Astrocyte (in vitro differentiated cells and primary cell): ENCODE results near the gene MT1M. TPM values are rescaled to one million over a fixed set of nuclear protein-coding genes. Genes with fewer than 3 reads are reported as not detected.

Experiments
- DNase-seq: peaks from one replicate; pipeline ENCODE4 v3.0.0-alpha.2; 2010; ENCODE audit warnings: low read depth
- FAIRE-seq: peaks from 2 replicates; lab custom pipeline; 2011; peaks lifted over from hg19 to GRCh38; lab: Jason Lieb, UNC
- H2AFZ ChIP-seq: 2 replicates; pipeline ENCODE4 v1.6.0; 2012; ENCODE audit warnings: low read depth, low read length, inconsistent platforms
- H3K27ac ChIP-seq: 2 replicates; pipeline ENCODE4 v1.5.1; 2011; ENCODE audit warnings: low read depth, low read length, inconsistent platforms
- H3K27me3 ChIP-seq: 2 replicates; pipeline ENCODE4 v1.6.0; 2011; ENCODE audit warnings: low read length, inconsistent platforms; ENCODE audit not compliant: insufficient read depth
- H3K36me3 ChIP-seq: 2 replicates; pipeline ENCODE4 v1.5.1; 2011; ENCODE audit warnings: low read length, inconsistent platforms; ENCODE audit not compliant: insufficient read depth
- H3K4me1 ChIP-seq: 2 replicates; pipeline ENCODE4 v1.5.1; 2011; ENCODE audit warnings: low read length, inconsistent platforms; ENCODE audit not compliant: insufficient read depth
- H3K4me2 ChIP-seq: 2 replicates; pipeline ENCODE4 v1.6.0; 2012; ENCODE audit warnings: low read length, inconsistent platforms
- H3K4me3 ChIP-seq: 2 replicates; pipeline ENCODE4 v1.5.1; 2011; ENCODE audit warnings: low read depth, mild to moderate bottlenecking, low read length, inconsistent platforms; ENCODE audit not compliant: insufficient read depth
- H3K79me2 ChIP-seq: 2 replicates; pipeline ENCODE4 v1.6.0; 2012; ENCODE audit warnings: mild to moderate bottlenecking, low read length, inconsistent platforms; ENCODE audit not compliant: insufficient read depth
- H3K9ac ChIP-seq: 2 replicates; pipeline ENCODE4 v1.6.0; 2012; ENCODE audit warnings: mild to moderate bottlenecking, low read length, inconsistent platforms
- H3K9me3 ChIP-seq: 2 replicates; pipeline ENCODE4 v1.5.1; 2012; ENCODE audit warnings: low read depth, mild to moderate bottlenecking, low read length, inconsistent platforms; ENCODE audit not compliant: insufficient read depth
- H4K20me1 ChIP-seq: 2 replicates; pipeline ENCODE4 v1.6.0; 2012; ENCODE audit warnings: low read length, inconsistent platforms; ENCODE audit not compliant: insufficient read depth
- H3K27ac Mint-ChIP-seq: one replicate; pipeline ENCODE4 v1.8.0; 2021; ENCODE audit warnings: mild to moderate bottlenecking, mixed read lengths; ENCODE audit not compliant: unreplicated experiment
- H3K27me3 Mint-ChIP-seq: one replicate; pipeline ENCODE4 v1.8.0; 2021; ENCODE audit warnings: low read depth, mixed read lengths; ENCODE audit not compliant: unreplicated experiment
- H3K36me3 Mint-ChIP-seq: one replicate; pipeline ENCODE4 v1.8.0; 2021; ENCODE audit warnings: low read depth, mixed read lengths; ENCODE audit not compliant: unreplicated experiment
- H3K4me1 Mint-ChIP-seq: one replicate; pipeline ENCODE4 v1.8.0; 2021; ENCODE audit warnings: low read depth, mixed read lengths; ENCODE audit not compliant: unreplicated experiment
- H3K4me3 Mint-ChIP-seq: one replicate; pipeline ENCODE4 v1.8.0; 2021; ENCODE audit warnings: mild to moderate bottlenecking, moderate library complexity, mixed read lengths; ENCODE audit not compliant: unreplicated experiment
- H3K9me3 Mint-ChIP-seq: one replicate; pipeline ENCODE4 v1.8.0; 2021; ENCODE audit warnings: mild to moderate bottlenecking, mixed read lengths; ENCODE audit not compliant: unreplicated experiment
- EZH2 ChIP-seq: IDR thresholded peaks from 2 replicates; pipeline ENCODE4 v1.6.1; 2012; ENCODE audit warnings: mild to moderate bottlenecking, low read length, inconsistent platforms; ENCODE audit not compliant: insufficient read depth
- total RNA-seq: library from RNA; stranded (reverse); gene quantifications from 2 replicates; pipeline ENCODE4 v1.2.1, GENCODE V29; 2021
- TF ChIP-seq, protein P1 (sequence below): IDR thresholded peaks from 2 replicates; pipeline ENCODE4 v1.5.1; 2011; ENCODE audit warnings: low read depth, mild to moderate bottlenecking, inconsistent platforms, low read length, moderate library complexity; ENCODE audit not compliant: insufficient read depth

MT1M gene
- total RNA-seq, 1 donor from 2014 or later: not detected

DNA sequence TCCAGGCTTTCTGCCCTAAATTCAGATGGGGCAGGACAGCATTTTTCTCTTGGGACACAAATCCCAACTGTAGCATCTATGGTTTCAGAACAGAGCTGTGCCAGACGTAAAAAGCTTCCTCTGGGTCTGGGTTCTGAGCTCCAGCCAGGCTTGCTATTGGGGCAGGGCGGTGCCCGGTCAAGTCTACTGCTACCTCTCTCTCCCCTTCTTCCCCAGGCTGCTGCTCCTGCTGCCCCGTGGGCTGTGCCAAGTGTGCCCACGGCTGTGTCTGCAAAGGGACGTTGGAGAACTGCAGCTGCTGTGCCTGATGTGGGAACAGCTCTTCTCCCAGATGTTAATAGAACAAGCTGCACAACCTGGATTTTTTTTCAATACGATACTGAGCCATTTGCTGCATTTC lies 1.1 kb downstream of the MT1M start:
- Histone ChIP-seq H3K27me3 (peaks cover 73% of the 10 kb centered on the region), H3K4me2 (no peak overlapping the region), H3K9me3 (no peaks in the 10 kb centered on the region), H3K4me1 (peaks cover 21% of the 10 kb centered on the region), H3K9ac (no peak overlapping the region), H3K36me3 (no peaks in the 10 kb centered on the region), H3K27ac (no peak overlapping the region), H3K79me2 (no peaks in the 10 kb centered on the region), H4K20me1 (no peaks in the 10 kb centered on the region), H2AFZ (no peak overlapping the region), H3K4me3 (no peak overlapping the region)
- H3K4me1 Mint-ChIP-seq: peaks cover 8% of the 10 kb centered on the region
- FAIRE-seq: no peak
- H3K27me3 Mint-ChIP-seq: peaks cover 91% of the 10 kb centered on the region
- no peaks in the 10 kb centered on the region for H3K36me3 Mint-ChIP-seq
- TF ChIP-seq, protein P1, sequence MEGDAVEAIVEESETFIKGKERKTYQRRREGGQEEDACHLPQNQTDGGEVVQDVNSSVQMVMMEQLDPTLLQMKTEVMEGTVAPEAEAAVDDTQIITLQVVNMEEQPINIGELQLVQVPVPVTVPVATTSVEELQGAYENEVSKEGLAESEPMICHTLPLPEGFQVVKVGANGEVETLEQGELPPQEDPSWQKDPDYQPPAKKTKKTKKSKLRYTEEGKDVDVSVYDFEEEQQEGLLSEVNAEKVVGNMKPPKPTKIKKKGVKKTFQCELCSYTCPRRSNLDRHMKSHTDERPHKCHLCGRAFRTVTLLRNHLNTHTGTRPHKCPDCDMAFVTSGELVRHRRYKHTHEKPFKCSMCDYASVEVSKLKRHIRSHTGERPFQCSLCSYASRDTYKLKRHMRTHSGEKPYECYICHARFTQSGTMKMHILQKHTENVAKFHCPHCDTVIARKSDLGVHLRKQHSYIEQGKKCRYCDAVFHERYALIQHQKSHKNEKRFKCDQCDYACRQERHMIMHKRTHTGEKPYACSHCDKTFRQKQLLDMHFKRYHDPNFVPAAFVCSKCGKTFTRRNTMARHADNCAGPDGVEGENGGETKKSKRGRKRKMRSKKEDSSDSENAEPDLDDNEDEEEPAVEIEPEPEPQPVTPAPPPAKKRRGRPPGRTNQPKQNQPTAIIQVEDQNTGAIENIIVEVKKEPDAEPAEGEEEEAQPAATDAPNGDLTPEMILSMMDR: no peak
- no peak for TF ChIP-seq EZH2
- no peak overlapping the region for H3K27ac Mint-ChIP-seq
- H3K4me3 Mint-ChIP-seq: no peak overlapping the region
- peaks cover 2% of the 10 kb centered on the region for H3K9me3 Mint-ChIP-seq
- DNase-seq: no peak

DNA sequence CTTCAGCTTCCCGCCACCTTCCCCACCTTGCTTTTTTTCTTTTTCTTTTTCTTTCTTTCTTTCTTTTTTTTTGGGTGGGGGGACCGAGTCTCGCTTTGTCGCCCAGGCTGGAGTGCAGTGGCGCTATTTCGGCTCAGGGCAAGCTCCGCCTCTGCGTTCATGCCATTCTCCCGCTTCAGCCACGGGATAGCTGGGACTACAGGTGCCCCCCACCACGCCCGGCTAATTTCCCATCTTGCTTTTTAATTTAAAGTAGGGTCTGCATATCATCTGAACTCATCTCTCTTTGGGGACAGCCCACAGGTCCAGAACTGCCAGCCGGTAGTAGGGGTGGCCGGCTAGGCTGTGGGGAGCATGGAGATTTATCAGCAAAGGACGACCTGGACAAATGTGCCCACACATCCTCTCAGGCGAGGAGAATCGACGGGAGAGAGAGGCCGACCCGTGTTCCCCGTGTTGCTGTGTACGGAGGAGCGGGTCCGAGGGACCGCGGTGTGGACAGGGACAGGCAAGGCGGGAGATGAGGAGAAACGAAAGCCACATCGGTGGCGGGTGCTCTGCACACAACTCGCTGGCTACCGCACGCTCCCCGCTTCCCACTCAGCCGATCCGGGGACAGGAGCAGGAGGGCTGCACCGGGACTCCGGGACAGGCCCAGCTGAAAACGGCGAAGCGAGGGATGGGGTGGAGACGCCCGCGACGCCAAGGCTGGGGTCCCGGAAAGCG lies 2.4 kb downstream of the MT1M start:
- peak overlapping the region; percentile 70 for H3K4me2 ChIP-seq
- no peak overlapping the region for H3K9ac ChIP-seq
- peak overlapping the region; percentile 27 for H3K4me3 Mint-ChIP-seq

More for the DNA sequence above, 2.4 kb downstream of the MT1M start:
- Mint-ChIP-seq H3K4me1 (peaks cover 8% of the 10 kb centered on the region), H3K36me3 (no peaks in the 10 kb centered on the region), H3K27me3 (peaks cover 92% of the 10 kb centered on the region), H3K9me3 (peaks cover 2% of the 10 kb centered on the region), H3K27ac (no peak overlapping the region)
- Histone ChIP-seq H3K27ac (no peak overlapping the region), H3K27me3 (peaks cover 87% of the 10 kb centered on the region), H3K36me3 (no peaks in the 10 kb centered on the region), H3K79me2 (no peaks in the 10 kb centered on the region), H3K4me3 (peak overlapping the region; percentile 30), H4K20me1 (no peaks in the 10 kb centered on the region), H3K9me3 (no peaks in the 10 kb centered on the region), H3K4me1 (peaks cover 21% of the 10 kb centered on the region), H2AFZ (peak overlapping the region; percentile 48)
- peak; percentile 100 for TF ChIP-seq EZH2
- TF ChIP-seq, protein P1: no peak
- FAIRE-seq (no peak), DNase-seq (no peak)
